Thyroid gland (tissue), 4 donors: ENCODE results near the gene SST. TPM values are rescaled to one million over a fixed set of nuclear protein-coding genes. Genes with fewer than 3 reads are reported as not detected.

Experiments
- DNase-seq, 2 donors: peaks; one replicate each; pipeline ENCODE4 v3.0.0-alpha.2; 2019
- H3K27ac ChIP-seq, 3 donors: fragments of 200-600 bp; sonication (generic); 1 replicate in 2 of 3; 2 replicates in 1 of 3; pipeline ENCODE4 v1.5.1; 2016 to 2019; ENCODE audit warnings: mild to moderate bottlenecking in 1 of 3, moderate library complexity in 1 of 3
- H3K27me3 ChIP-seq: fragments of 200-600 bp; sonication (generic); one replicate; pipeline ENCODE4 v1.5.1; 2019
- H3K36me3 ChIP-seq, 2 donors: fragments of 200-600 bp; sonication (generic); one replicate each; pipeline ENCODE4 v1.5.1; 2016 to 2019
- H3K4me1 ChIP-seq, 2 donors: fragments of 200-600 bp; sonication (generic); one replicate each; pipeline ENCODE4 v1.5.1; 2017 to 2019
- H3K4me3 ChIP-seq, 3 donors: fragments of 200-600 bp; sonication (generic); replicated peaks in 1 of 3; 1 replicate in 2 of 3; 2 replicates in 1 of 3; pipeline ENCODE4 v1.5.1; 2016; ENCODE audit warnings: mild to moderate bottlenecking in 1 of 3
- H3K9me3 ChIP-seq: fragments of 200-600 bp; sonication (generic); one replicate; pipeline ENCODE4 v1.5.1; 2017
- POLR2A ChIP-seq, 2 donors: fragments of 450-650 bp; IDR thresholded peaks; one replicate each; pipeline ENCODE4 v1.6.1; 2017; ENCODE audit warnings: antibody characterized with exemption in 2 of 2, mild to moderate bottlenecking in 2 of 2, moderate library complexity in 1 of 2
- WGBS, 2 donors: methylation state at CpG; one replicate each; pipeline ENCODE4 v1.1.5; 2017; 5-methylcytosine and 5-hydroxymethylcytosine counted together
- intact Hi-C: fragments of 100-400 bp; cut with DNase I; formaldehyde crosslinking; loops from one replicate; pipeline ENCODE4 v1.15.1; 2023
- total RNA-seq, 4 donors: library from RNA; depleted of rRNA; stranded (reverse); fragments of >200 nt; gene quantifications; one replicate each; pipeline ENCODE4 v1.2.3, GENCODE V29; 2016
- TF ChIP-seq, protein P1 (sequence below), 6 experiments: fragments of 200-600 bp in 3 of 6; fragments of 450-650 bp in 3 of 6; sonication (generic) in 3 of 6; IDR thresholded peaks; one replicate each; pipeline ENCODE4 v1.5.1; 2016 to 2019; ENCODE audit warnings: antibody characterized with exemption in 6 of 6, mild to moderate bottlenecking in 2 of 6, inconsistent platforms in 1 of 6, moderate library complexity in 1 of 6

The SST gene
- total RNA-seq, 4 donors from 2014 or later: 1.5 TPM; not detected in 3

DNA sequence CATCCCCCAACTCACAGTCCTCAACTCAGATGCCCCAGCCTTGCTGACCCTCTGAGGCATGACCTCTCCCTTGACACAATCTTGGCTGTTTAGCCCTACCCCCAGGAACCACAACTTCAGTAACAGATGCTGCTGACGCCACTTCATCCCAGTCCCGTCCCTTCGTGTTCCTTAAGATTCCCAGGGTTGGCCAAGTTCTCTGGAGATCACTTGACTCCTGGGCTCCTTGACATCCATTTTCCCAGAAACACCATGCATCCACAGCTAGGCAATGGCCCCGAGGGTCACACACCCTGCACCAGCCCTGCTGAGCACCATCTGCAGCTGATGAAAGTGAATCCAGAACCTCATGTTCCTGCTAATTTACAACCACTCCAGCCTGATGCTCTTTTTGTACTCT is 25.3 kb upstream of the SST start:
- 72% methylated on average over 4 of the region's 4 CpGs for WGBS, 2 donors
- TF ChIP-seq, protein P1, sequence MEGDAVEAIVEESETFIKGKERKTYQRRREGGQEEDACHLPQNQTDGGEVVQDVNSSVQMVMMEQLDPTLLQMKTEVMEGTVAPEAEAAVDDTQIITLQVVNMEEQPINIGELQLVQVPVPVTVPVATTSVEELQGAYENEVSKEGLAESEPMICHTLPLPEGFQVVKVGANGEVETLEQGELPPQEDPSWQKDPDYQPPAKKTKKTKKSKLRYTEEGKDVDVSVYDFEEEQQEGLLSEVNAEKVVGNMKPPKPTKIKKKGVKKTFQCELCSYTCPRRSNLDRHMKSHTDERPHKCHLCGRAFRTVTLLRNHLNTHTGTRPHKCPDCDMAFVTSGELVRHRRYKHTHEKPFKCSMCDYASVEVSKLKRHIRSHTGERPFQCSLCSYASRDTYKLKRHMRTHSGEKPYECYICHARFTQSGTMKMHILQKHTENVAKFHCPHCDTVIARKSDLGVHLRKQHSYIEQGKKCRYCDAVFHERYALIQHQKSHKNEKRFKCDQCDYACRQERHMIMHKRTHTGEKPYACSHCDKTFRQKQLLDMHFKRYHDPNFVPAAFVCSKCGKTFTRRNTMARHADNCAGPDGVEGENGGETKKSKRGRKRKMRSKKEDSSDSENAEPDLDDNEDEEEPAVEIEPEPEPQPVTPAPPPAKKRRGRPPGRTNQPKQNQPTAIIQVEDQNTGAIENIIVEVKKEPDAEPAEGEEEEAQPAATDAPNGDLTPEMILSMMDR (IDR thresholded peaks at IDR 0.05): no peak
- TF ChIP-seq POLR2A (IDR thresholded peaks at IDR 0.05): no peak
- Histone ChIP-seq H3K27me3 (no peaks in the 10 kb centered on the region), H3K4me1 (no peaks in the 10 kb centered on the region), H3K9me3 (no peaks in the 10 kb centered on the region), H3K36me3 (no peaks in the 10 kb centered on the region), H3K4me3 (no peak overlapping the region), H3K27ac (no peak overlapping the region)
- intact Hi-C loops: no loop called here
- DNase-seq: no peak

DNA sequence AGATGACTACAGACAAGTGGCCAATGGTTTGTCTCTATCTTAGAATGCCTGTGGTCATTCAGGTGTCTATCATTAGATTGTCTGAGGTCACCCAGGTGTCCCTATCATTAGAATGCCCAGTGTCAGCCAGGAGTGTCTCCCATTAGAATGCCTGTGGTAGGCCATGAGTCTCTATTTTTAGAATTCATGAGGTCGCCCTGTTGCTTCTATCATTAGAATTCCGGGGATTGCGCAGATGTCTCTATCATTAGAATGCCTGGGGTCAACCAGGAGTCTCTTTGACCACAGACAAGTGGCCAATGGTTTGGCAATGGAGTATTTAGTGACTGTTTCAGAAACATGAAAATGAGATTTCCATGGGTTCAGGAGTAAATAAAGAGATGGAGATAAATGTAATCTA is 24.6 kb upstream of the SST start:
- no peak overlapping the region for H3K27ac ChIP-seq
- intact Hi-C loops: no loop called here
- H3K36me3 ChIP-seq: no peaks in the 10 kb centered on the region
- no peaks in the 10 kb centered on the region for H3K9me3 ChIP-seq
- no peak overlapping the region for H3K4me3 ChIP-seq
- no peaks in the 10 kb centered on the region for H3K27me3 ChIP-seq
- H3K4me1 ChIP-seq: no peaks in the 10 kb centered on the region
- no peak for TF ChIP-seq POLR2A (IDR thresholded peaks at IDR 0.05)
- TF ChIP-seq, protein P1 (IDR thresholded peaks at IDR 0.05): no peak
- no peak for DNase-seq
- 65 to 88% methylated on average over 3 of the region's 3 CpGs for WGBS, 2 donors

DNA sequence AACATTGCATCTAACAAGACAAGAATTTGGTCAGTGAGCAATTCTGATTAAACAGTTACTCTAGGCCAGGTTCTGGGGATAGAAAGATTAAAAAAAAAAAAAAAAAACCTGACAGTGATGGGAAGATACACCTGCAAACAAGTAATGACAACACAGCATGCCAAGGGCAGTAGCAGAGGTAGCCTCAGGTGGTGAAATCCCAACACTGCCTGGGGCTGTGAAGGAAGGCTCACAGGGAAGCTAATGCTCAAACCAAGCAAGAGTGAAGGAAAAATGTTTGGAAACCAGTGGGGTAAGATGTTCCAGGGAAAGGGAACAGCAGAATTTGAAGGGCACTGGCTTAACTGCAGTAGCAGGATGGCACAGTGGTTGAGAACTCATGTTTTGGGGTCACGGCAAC is 23.2 kb upstream of the SST start:
- intact Hi-C loops: no loop called here
- Histone ChIP-seq H3K36me3 (no peaks in the 10 kb centered on the region), H3K27me3 (no peaks in the 10 kb centered on the region), H3K4me3 (no peak overlapping the region), H3K4me1 (no peaks in the 10 kb centered on the region), H3K9me3 (no peaks in the 10 kb centered on the region), H3K27ac (no peak overlapping the region)
- TF ChIP-seq, protein P1 (IDR thresholded peaks at IDR 0.05): no peak
- no peak for TF ChIP-seq POLR2A (IDR thresholded peaks at IDR 0.05)
- 91 to 93% methylated on average over 1 of the region's 1 CpG for WGBS, 2 donors
- DNase-seq: no peak

DNA sequence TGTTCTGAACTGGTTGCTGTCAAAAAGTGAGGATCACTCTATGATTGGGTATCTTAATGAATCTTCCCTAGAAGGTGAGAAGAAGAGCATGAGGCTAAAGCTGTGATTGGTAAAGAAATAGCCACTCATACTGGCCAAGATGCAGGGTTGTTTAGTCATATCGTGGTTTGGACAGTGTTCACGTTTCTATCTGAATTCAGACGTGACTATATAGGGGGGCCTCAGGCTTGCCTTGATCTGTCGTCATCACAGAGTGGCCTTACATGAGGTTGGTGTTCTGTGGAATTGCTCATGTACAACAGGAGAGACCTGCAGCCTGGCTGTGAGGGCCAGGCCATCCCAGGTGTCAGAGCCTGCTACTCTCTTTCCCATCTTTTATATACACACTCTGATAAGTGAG is 19.8 kb upstream of the SST start:
- Histone ChIP-seq H3K27me3 (no peaks in the 10 kb centered on the region), H3K9me3 (no peaks in the 10 kb centered on the region), H3K4me3 (no peak overlapping the region), H3K27ac (no peak overlapping the region), H3K36me3 (no peaks in the 10 kb centered on the region), H3K4me1 (no peaks in the 10 kb centered on the region)
- intact Hi-C loops: no loop called here
- no peak for DNase-seq
- TF ChIP-seq, protein P1 (IDR thresholded peaks at IDR 0.05): no peak
- no peak for TF ChIP-seq POLR2A (IDR thresholded peaks at IDR 0.05)
- 77 to 79% methylated on average over 4 of the region's 4 CpGs for WGBS, 2 donors

DNA sequence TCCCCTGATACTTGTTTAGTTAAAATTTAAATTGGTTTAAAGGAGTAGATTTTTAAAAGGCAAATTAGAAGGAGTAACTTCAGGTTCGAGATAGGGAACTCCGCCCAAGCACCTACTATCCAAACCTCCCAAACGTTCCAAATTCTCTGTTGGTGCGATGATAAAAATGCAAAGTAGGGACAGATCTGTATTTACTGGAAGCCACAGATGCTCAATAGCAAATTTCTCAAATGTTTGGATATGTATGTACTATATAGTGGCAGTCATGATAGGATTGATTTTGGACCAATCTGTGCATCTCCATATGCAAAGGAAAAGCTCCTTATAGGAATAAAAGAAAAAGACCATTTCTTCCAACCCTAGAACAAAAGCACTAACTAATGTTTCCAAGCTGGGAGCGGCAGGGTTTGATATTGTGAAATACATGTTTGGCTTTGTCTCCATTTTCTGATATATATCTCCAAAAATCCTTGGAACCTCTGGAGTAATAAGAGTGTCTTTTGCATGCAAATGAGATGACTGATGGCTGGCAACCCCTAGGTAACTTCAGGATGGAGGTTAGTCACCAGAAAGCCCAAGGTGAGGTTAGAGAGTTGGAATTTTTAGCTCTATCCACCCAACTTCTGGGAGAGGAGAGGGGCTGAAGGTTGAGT is 16.6 kb upstream of the SST start:
- WGBS, 2 donors: 84 to 96% methylated on average over 5 of the region's 5 CpGs
- intact Hi-C loops: no loop called here

More for the DNA sequence above, 16.6 kb upstream of the SST start:
- no peaks in the 10 kb centered on the region for H3K4me1 ChIP-seq
- H3K4me3 ChIP-seq: no peak overlapping the region
- no peak overlapping the region for H3K27ac ChIP-seq
- no peaks in the 10 kb centered on the region for H3K9me3 ChIP-seq
- no peaks in the 10 kb centered on the region for H3K27me3 ChIP-seq
- TF ChIP-seq, protein P1 (IDR thresholded peaks at IDR 0.05): no peak
- no peak for TF ChIP-seq POLR2A (IDR thresholded peaks at IDR 0.05)
- no peaks in the 10 kb centered on the region for H3K36me3 ChIP-seq
- DNase-seq: no peak
